Neuronal stem cell (in vitro differentiated cells): ENCODE results near the gene PNPLA2.

Experiments used
- DNase-seq: peaks from one replicate; pipeline ENCODE4 v3.0.0-alpha.2; 2013; ENCODE audit warnings: low spot score
- H2AFZ ChIP-seq: one replicate; pipeline ENCODE4 v1.6.1; 2013; ENCODE audit warnings: mild to moderate bottlenecking, low read length, inconsistent platforms
- H2AK5ac ChIP-seq: 2 replicates; pipeline ENCODE4 v1.6.1; 2013; ENCODE audit warnings: low read depth, mild to moderate bottlenecking, inconsistent platforms, low read length, moderate library complexity, mixed read lengths
- H2BK120ac ChIP-seq: 2 replicates; pipeline ENCODE4 v1.6.1; 2013; ENCODE audit warnings: low read depth, mild to moderate bottlenecking, inconsistent platforms, low read length, moderate library complexity, mixed read lengths
- H2BK12ac ChIP-seq: one replicate; pipeline ENCODE4 v1.6.1; 2013; ENCODE audit warnings: low read length, inconsistent platforms
- H2BK15ac ChIP-seq: 2 replicates; pipeline ENCODE4 v1.6.1; 2013; ENCODE audit warnings: mild to moderate bottlenecking, low read length, inconsistent platforms, mixed read lengths
- H2BK5ac ChIP-seq: one replicate; pipeline ENCODE4 v1.6.1; 2013; ENCODE audit warnings: inconsistent platforms, mild to moderate bottlenecking, low read length, moderate library complexity
- H3K14ac ChIP-seq: one replicate; pipeline ENCODE4 v1.6.1; 2013; ENCODE audit warnings: low read length, inconsistent platforms
- H3K18ac ChIP-seq: 2 replicates; pipeline ENCODE4 v1.6.1; 2013; ENCODE audit warnings: low read length, inconsistent platforms
- H3K23ac ChIP-seq: 2 replicates; pipeline ENCODE4 v1.6.1; 2013; ENCODE audit warnings: low read depth, mild to moderate bottlenecking, mixed read lengths, low read length, inconsistent platforms; ENCODE audit not compliant: poor library complexity
- H3K27ac ChIP-seq: replicated peaks from 3 replicates; pipeline ENCODE4 v1.5.1; 2013; ENCODE audit warnings: low read length, inconsistent platforms
- H3K27me3 ChIP-seq, 3 experiments: 2 replicates each; pipeline ENCODE4 v1.6.1; 2013; ENCODE audit warnings: low read length in 3 of 3, mild to moderate bottlenecking in 2 of 3, inconsistent platforms in 1 of 3, low read depth in 1 of 3, mixed read lengths in 1 of 3, moderate library complexity in 1 of 3; ENCODE audit not compliant: control insufficient read depth in 3 of 3, insufficient read depth in 3 of 3
- H3K36me3 ChIP-seq, 2 donors: replicated peaks in 1 of 2; 2 replicates each; pipeline ENCODE4 v1.6.1; 2013; ENCODE audit warnings: low read length in 2 of 2; ENCODE audit not compliant: control insufficient read depth in 2 of 2, insufficient read depth in 2 of 2
- H3K4ac ChIP-seq: 2 replicates; pipeline ENCODE4 v1.6.1; 2013; ENCODE audit warnings: inconsistent platforms, mild to moderate bottlenecking, low read length, moderate library complexity
- H3K4me1 ChIP-seq, 2 donors: 1 replicate in 1 of 2; 2 replicates in 1 of 2; pipeline ENCODE4 v1.6.1; 2013; ENCODE audit warnings: low read length in 2 of 2, low read depth in 1 of 2; ENCODE audit not compliant: control insufficient read depth in 2 of 2, insufficient read depth in 1 of 2
- H3K4me2 ChIP-seq: one replicate; pipeline ENCODE4 v1.6.1; 2013; ENCODE audit warnings: mild to moderate bottlenecking, low read length, inconsistent platforms; ENCODE audit not compliant: insufficient read depth, poor library complexity, severe bottlenecking
- H3K4me3 ChIP-seq, 2 donors: 2 replicates each; pipeline ENCODE4 v1.5.1; 2013; ENCODE audit warnings: low read length in 2 of 2, mild to moderate bottlenecking in 2 of 2, inconsistent platforms in 1 of 2, moderate library complexity in 1 of 2
- H3K79me1 ChIP-seq: one replicate; pipeline ENCODE4 v1.6.1; 2013; ENCODE audit warnings: low read depth, mild to moderate bottlenecking, inconsistent platforms, low read length, moderate library complexity
- H3K9ac ChIP-seq: one replicate; pipeline ENCODE4 v1.6.1; 2013; ENCODE audit warnings: mild to moderate bottlenecking, low read depth, low read length, inconsistent platforms; ENCODE audit not compliant: poor library complexity
- H3K9me3 ChIP-seq, 2 donors: replicated peaks in 1 of 2; 2 replicates each; pipeline versions ENCODE3 to v1.6.1; 2013; ENCODE audit warnings: low read length in 2 of 2, mild to moderate bottlenecking in 2 of 2, inconsistent platforms in 1 of 2, low read depth in 1 of 2, mixed read lengths in 1 of 2, moderate library complexity in 1 of 2; ENCODE audit not compliant: control insufficient read depth in 2 of 2, insufficient read depth in 1 of 2
- H4K8ac ChIP-seq: one replicate; pipeline ENCODE4 v1.6.1; 2013; ENCODE audit warnings: low read depth, mild to moderate bottlenecking, inconsistent platforms, low read length, moderate library complexity
- H4K91ac ChIP-seq: one replicate; pipeline ENCODE4 v1.6.1; 2013; ENCODE audit warnings: low read length, low read depth, mild to moderate bottlenecking, inconsistent platforms; ENCODE audit not compliant: poor library complexity
- WGBS, 2 donors: extraction: QIAGEN DNeasy Blood & Tissue Kit; methylation state at CpG; one replicate each; pipeline ENCODE4 v1.1.7; 2013; ENCODE audit warnings: missing lambda C conversion rate in 2 of 2, mixed read lengths in 1 of 2; ENCODE audit not compliant: insufficient read length in 2 of 2, insufficient replicate concordance in 1 of 2; ENCODE audit errors: extremely low coverage in 2 of 2; 5-methylcytosine and 5-hydroxymethylcytosine counted together

Gene PNPLA2

DNA sequence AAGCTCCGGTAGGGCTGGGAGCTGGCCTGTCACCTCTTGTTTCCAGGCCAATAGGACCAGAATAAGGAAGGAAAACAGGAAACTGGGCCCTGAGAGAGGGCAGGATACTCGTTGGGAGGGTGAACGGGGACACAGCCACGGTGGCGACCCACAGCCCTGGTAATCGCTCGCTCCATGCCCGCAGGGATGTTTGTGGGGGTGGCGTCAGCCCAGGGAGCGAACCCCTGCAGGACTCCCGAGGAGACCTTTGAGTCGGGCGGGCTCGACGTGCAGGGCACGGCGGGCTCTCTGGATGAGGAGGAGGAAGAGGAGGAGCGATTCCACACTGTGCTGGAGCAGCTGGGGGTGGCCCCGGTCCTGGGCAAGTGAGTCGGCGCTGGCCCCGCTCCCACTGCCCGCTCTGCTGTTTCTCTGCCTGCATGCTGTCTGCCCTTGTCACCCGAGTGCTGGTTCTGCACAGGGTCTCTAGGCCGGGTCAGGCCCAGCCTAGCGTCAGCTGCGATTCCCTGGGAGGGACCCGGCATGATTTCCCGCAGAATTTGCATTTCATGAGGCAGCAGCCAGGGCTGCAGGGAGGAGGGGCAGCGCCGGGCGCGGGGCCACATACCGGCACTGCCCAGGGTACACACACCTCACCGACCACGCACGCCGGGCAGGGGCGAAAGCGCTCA, 10.6 kb downstream of the PNPLA2 start:
- no peak overlapping the region for H4K8ac ChIP-seq
- H3K4me1 ChIP-seq: peaks cover 49 to 59% of the 10 kb centered on the region in 2 donors
- H3K9me3 ChIP-seq: peaks cover 0 to 3% of the 10 kb centered on the region in 2 donors
- H2AK5ac ChIP-seq: peak overlapping the region; percentile 41
- H4K91ac ChIP-seq: no peak overlapping the region
- H3K4me2 ChIP-seq: peak overlapping the region; percentile 86
- H3K18ac ChIP-seq: peak overlapping the region; percentile 80
- H3K23ac ChIP-seq: peak overlapping the region; percentile 70
- peak overlapping the region; percentile 1 for H3K14ac ChIP-seq
- H3K4me3 ChIP-seq: peak overlapping the region; percentile 45 to 73
- H3K4ac ChIP-seq: no peak overlapping the region
- peak overlapping the region; percentile 91 for H3K9ac ChIP-seq
- no peak for DNase-seq
- H3K36me3 ChIP-seq: peaks cover 0 to 11% of the 10 kb centered on the region in 2 donors
- H2BK5ac ChIP-seq: peak overlapping the region; percentile 95
- no peak overlapping the region for H3K27ac ChIP-seq
- H2AFZ ChIP-seq: peak overlapping the region; percentile 80
- peak overlapping the region; percentile 40 for H2BK15ac ChIP-seq
- peaks cover 7% of the 10 kb centered on the region for H3K79me1 ChIP-seq
- no CpG with 5 or more reads among the region's 40 CpGs for WGBS, 2 donors
- H3K27me3 ChIP-seq: peaks cover 9 to 56% (median 18%) of the 10 kb centered on the region in 3 experiments
- H2BK120ac ChIP-seq: no peak overlapping the region
- H2BK12ac ChIP-seq: peak overlapping the region; percentile 8

DNA sequence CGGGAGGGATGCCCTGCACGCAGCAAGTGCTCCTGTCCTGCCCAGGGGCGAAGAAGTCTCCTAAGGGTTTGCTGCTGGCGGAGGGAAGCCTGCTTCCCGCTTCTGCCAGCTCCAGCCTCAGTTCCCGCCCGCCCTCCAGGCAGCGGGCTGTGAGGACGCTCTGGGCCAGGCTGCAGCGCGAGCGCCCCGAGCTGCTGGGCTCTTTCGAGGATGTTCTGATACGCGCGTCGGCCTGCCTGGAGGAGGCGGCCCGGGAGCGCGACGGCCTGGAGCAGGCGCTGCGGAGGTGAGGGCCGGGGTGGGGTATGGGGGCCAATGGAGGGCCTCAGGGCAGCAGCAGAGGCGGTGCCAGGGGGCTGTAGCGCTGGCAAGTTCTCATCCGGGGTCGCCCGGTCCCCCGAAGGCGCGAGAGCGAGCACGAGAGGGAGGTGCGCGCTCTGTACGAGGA, 11.2 kb downstream of the PNPLA2 start:
- H3K9me3 ChIP-seq: peaks cover 0 to 3% of the 10 kb centered on the region in 2 donors
- peak overlapping the region; percentile 71 for H3K14ac ChIP-seq
- H3K23ac ChIP-seq: peak overlapping the region; percentile 70
- no peak overlapping the region for H2BK12ac ChIP-seq
- H3K4me1 ChIP-seq: peaks cover 53 to 59% of the 10 kb centered on the region in 2 donors
- peak overlapping the region; percentile 41 for H2AK5ac ChIP-seq
- no peak overlapping the region for H3K4ac ChIP-seq
- no CpG with 5 or more reads among the region's 39 CpGs for WGBS, 2 donors
- H3K4me2 ChIP-seq: peak overlapping the region; percentile 86
- peaks cover 10% of the 10 kb centered on the region for H3K79me1 ChIP-seq
- H3K36me3 ChIP-seq: peaks cover 0 to 10% of the 10 kb centered on the region in 2 donors
- H2AFZ ChIP-seq: peak overlapping the region; percentile 80
- peak overlapping the region; percentile 45 to 73 for H3K4me3 ChIP-seq
- no peak overlapping the region for H4K8ac ChIP-seq
- H3K27ac ChIP-seq: no peak overlapping the region
- H3K27me3 ChIP-seq: peaks cover 9 to 56% (median 18%) of the 10 kb centered on the region in 3 experiments
- H4K91ac ChIP-seq: no peak overlapping the region
- peak overlapping the region; percentile 80 for H3K18ac ChIP-seq
- H2BK120ac ChIP-seq: no peak overlapping the region
- H3K9ac ChIP-seq: peak overlapping the region; percentile 91
- peak overlapping the region; percentile 40 for H2BK15ac ChIP-seq
- no peak for DNase-seq
- H2BK5ac ChIP-seq: peak overlapping the region; percentile 95

DNA sequence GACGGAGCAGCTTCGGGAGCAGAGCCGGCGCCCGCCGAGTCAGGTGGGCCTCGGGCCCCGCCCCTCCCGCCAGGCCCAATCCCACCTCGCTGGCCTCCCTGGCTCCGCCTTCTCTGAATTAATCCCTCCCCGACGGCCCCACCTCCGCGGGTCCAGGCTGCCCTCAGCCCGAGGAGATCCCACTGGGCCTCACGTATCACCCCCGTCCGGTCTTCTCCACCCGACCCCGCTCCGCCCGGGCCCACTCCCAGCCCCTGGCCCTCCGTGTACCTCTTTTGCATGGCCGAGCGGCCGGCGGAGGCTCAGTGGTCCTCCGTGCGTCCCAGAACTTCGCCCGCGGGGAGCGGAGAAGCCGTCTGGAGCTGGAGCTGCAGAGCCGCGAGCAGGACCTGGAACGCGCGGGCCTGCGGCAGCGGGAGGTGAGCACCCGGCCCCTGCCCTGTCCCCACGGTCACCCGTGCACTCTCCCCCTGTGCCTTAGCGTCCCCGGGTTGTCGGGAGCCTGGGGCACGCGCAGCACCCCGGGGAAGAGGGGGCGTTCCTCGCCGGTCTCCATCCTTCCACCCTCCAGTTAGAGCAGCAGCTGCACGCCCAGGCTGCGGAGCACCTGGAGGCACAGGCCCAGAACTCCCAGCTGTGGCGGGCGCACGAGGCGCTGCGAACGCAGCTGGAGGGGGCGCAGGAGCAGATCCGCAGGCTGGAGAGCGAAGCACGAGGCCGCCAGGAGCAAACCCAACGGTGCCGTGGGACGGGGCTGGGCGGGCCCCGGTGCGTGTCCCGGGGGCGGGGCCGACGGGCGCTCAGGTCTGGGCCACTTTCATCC, 11.8 kb downstream of the PNPLA2 start:
- Histone ChIP-seq H2BK5ac (peak overlapping the region; percentile 95), H3K14ac (peak overlapping the region; percentile 94), H3K4me3 (peak overlapping the region; percentile 45 to 73), H3K18ac (peak overlapping the region; percentile 99), H3K9ac (peak overlapping the region; percentile 94), H3K4me2 (peak overlapping the region; percentile 86), H3K23ac (peak overlapping the region; percentile 91), H2BK120ac (peak overlapping the region; percentile 96), H3K36me3 (peaks cover 0 to 8% of the 10 kb centered on the region in 2 donors), H3K27ac (no peak overlapping the region), H4K8ac (no peak overlapping the region), H2BK15ac (peak overlapping the region; percentile 72), H3K9me3 (peaks cover 0 to 3% of the 10 kb centered on the region in 2 donors), H4K91ac (no peak overlapping the region), H2AFZ (peak overlapping the region; percentile 80), H3K4ac (no peak overlapping the region), H3K4me1 (peaks cover 53 to 59% of the 10 kb centered on the region in 2 donors), H3K79me1 (peaks cover 10% of the 10 kb centered on the region), H2AK5ac (peak overlapping the region; percentile 43), H3K27me3 (peaks cover 9 to 55% (median 18%) of the 10 kb centered on the region in 3 experiments), H2BK12ac (peak overlapping the region; percentile 94)
- no CpG with 5 or more reads among the region's 78 CpGs for WGBS, 2 donors
- no peak for DNase-seq
